GM19043 (cell line): ENCODE measurements around the gene TNNT3.
"Not testable (repeated sequence)": the region's sequence is repeated elsewhere in the genome, so short reads cannot be mapped to it uniquely, and the experiment has no call there.

Experiments
- ATAC-seq: cut with Tn5 transposase; IDR thresholded peaks from one replicate; pipeline ENCODE4 v1.9.1; 2021; ENCODE audit warnings: low read depth; ENCODE audit not compliant: unreplicated experiment

TNNT3 gene

DNA sequence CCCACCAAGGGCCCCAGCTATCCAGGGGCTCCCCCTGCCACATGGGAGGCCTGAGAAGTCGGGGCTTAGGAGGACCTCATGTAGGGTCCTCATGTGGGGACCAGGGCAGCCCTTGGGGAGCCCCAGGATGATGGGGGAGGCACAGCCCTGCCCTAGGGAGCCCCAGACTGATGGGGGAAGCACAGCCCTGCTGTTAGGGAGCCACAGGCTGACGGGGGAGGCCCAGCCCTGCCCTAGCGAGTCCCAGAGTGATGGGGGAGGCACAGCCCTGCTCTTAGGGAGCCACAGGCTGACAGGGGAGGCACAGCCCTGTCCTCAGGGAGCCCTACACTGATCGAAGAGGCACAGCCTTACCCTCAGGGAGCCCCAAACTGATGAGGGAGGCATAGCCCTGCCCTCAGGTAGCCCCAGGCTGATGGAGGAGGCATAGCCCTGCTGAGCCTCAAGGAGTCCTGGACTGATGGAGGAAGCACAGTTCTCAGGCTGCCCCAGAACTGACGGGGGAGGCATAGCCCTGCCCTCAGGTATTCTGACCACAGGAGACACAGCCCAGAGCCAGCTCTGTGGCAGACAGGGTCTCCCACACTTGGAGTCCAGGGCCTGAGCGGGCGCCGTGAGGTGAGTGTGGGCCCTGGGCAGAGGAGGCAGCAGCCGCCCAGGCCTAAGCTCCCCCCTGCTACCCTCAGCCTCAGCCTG lies 38.6 kb upstream of the TNNT3 start:
- ATAC-seq: no peak

DNA sequence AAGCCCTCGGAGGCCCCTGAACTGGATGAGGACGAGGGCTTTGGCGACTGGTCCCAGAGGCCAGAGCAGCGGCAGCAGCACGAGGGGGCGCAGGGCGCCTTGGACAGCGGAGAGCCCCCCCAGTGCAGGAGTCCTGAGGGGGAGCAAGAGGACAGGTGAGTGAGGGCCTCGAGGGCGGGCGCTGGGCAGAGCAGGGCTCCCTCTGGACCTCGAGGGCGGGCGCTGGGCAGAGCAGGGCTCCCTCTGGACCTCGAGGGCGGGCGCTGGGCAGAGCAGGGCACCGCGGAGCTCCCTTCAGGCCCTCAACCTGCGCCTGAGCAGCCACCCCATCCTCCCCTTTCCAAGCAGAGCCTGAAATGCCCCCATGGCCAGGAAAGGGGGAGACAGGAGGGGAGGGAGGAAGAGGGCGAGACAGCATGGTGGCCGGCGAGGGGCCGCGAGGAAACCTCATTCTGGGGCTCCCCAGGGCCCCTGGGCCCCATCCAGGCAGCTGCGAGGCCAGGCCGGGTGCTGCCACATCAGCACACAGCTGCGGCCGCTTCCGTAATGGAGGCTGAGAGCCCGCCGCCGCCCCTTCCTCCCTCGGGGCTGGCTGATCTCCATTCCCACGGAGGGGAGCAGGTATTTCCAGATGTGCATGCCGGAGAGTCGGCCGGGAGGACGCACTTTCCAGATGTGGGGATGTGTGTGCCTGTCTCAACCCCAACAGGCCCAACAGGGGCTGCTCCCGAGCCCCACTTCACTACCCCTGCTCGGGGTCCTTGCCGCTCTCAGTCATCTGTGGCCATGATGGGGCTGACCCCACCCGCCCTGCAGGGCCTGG lies 37.9 kb upstream of the TNNT3 start:
- ATAC-seq: no peak

GRCh38 chr11:1882265-1883238 lies 37.0 kb upstream of the TNNT3 start:
- no peak for ATAC-seq

DNA sequence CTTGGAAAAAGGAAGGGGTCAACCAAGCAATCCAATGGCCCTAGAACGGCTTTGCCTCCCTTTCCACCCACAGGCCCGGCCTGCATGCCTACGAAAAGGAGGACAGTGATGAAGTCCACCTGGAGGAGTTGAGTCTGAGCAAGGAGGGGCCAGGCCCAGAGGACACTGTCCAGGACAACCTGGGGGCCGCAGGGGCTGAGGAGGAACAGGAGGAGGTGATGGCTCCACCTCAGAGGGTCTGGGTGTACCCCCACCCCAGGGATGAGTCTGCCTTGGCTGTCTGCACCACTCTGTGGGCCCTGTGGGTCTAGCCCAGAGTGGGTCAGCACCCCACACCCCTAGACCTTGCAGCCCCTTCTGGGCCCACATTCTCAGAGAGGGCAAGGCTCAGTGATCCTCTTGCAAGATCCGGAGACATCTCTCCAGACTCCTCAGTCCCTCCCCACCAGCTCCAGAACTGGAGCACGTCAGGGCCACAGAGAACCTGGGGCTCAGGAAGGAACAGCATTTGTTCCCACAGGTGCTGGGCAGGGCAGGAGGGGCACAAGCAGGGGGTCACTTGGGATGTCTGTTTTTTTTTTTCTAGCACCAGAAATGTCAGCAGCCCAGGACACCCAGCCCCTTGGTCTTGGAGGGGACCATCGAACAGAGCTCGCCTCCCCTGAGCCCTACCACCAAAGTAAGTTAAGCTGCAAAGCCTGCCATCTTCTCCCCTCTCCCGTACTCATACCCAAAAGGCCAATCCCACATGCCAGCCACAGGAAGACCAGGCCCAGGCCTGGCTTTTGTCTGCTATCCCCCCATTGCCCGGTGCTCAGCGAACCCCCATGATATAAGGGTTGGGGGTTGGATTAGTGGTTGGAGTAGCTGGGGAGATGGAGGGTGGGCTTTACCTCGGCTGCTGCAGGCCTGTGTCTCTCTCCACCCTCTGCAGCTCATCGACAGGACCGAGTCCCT lies 35.9 kb upstream of the TNNT3 start:
- ATAC-seq: no peak

- ATAC-seq: no peak
Observed at GRCh38 chr11:1884303-1884700, 35.2 kb upstream of the TNNT3 start.

GRCh38 chr11:1886551-1886950 lies 33.0 kb upstream of the TNNT3 start:
- not testable (repeated sequence) for ATAC-seq

DNA sequence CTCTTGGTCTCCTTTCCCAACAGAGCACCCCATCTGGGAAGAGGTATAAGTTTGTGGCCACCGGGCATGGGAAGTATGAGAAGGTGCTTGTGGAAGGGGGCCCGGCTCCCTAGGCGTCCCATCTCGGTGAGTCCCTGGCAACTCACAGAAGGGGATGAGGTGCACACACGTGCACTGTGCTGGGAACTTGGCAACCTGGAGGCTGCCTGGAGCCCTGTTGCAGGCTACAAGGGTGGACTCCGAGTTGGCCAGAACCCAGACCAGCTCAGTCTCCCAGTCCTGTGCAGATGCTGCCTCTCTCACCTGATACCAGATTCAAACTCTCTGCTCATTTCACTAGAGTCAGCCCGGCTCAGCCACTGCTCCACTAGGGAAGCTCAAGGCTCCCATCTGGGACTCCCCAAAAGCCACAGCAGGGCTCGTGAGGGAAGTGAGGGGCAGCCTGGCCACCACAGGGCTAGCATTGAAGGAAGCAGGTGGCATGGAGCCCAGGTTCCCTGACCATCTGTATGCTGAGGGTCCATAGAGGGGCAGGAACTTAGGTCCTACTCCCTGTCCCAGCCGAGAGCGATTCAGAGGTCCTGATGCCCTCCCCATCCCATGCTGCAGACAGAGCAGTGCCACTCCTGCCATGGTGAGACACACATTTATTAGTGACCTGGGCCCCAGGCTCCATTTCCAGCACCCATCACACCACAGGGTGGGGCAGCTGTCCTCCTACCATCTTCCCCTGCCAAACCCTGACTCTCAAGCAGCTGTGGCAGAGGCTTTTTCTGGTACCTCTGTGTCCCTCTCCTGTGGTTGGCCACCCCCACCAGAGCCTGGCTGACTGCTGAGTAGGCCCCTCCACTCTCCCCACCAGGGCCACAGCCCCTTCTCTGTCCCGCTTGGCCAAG lies 31.8 kb upstream of the TNNT3 start:
- ATAC-seq: no peak

GRCh38 chr11:1888347-1888753 lies 31.2 kb upstream of the TNNT3 start:
- ATAC-seq: no peak

DNA sequence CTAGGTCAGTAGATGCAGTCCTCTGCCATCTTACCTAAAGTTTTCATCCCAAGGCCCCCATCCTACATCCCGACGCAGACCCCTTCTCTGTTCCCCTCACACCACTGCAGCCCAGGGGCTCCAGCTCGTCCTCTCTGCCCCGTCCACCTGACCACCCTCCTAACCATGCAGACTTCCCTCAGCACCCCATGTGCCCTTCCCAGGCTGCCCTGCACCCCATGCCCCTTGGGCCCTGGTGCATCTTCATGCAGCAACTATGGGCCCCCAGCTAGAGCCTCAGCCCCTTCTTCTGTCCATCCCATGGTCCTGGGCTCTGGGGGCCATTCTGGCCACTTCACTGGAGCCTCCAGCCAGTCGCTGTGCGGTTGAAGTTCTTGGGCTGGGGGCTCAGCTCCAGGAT lies 30.7 kb upstream of the TNNT3 start:
- no peak for ATAC-seq

GRCh38 chr11:1889224-1889930 lies 30.1 kb upstream of the TNNT3 start:
- ATAC-seq: no peak

- ATAC-seq: no peak
Observed at GRCh38 chr11:1889941-1890855, 29.3 kb upstream of the TNNT3 start.

GRCh38 chr11:1890856-1891830 lies 28.4 kb upstream of the TNNT3 start:
- ATAC-seq: no peak

GRCh38 chr11:1891831-1892115 lies 27.7 kb upstream of the TNNT3 start, which contains the start of gene PRR33:
Gene PRR33 (minus strand): TSS chr11:1891895. CDS start chr11:1890584, 1,311 bp downstream.
- ATAC-seq: no peak

- ATAC-seq: no peak
Observed at GRCh38 chr11:1892116-1892515, 27.4 kb upstream of the TNNT3 start.

DNA sequence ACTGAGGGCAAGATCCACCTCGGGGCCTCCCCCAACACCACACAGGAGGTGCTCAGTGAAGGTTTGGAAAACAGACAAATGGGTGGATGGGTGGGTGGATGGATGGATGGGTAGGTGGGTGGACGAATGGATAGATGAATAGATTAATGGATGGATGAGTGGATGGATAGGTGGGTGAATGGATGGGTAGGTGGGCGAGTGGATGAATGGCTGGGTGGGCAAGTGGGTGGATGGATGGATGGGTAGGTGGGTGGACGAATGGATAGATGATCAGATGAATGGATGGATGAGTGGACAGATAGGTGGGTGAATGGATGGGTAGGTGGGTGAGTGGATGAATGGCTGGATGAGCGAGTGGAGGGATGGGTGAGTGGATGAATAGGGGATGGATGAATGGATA lies 26.9 kb upstream of the TNNT3 start:
- ATAC-seq: no peak
